PC-9 (cell line): Measurements from ENCODE around the gene TTC39B.

ENCODE experiments used
- CTCF ChIP-seq: fragments of 200-600 bp; sonication (generic); conservative IDR thresholded peaks from 2 replicates; pipeline ENCODE4 v1.6.1; 2017; ENCODE audit warnings: mixed run types, antibody characterized with exemption, mild to moderate bottlenecking, moderate library complexity
- EZH2 ChIP-seq: fragments of 200-600 bp; sonication (generic); IDR thresholded peaks from 2 replicates; pipeline ENCODE4 v1.8.0; 2017; ENCODE audit warnings: antibody characterized with exemption, low read depth

- TF ChIP-seq CTCF (no peak), EZH2 (no peak)
Measured at GRCh38 chr9:15156241-15156640, 150.8 kb downstream of the TTC39B start.
